GM19467 (cell line): ENCODE results near the gene ZFP69B.

Experiments used
- ATAC-seq: cut with Tn5 transposase; IDR thresholded peaks from one replicate; pipeline ENCODE4 v1.9.1; 2021; ENCODE audit warnings: mild to moderate bottlenecking, moderate library complexity; ENCODE audit not compliant: unreplicated experiment

The ZFP69B gene

DNA sequence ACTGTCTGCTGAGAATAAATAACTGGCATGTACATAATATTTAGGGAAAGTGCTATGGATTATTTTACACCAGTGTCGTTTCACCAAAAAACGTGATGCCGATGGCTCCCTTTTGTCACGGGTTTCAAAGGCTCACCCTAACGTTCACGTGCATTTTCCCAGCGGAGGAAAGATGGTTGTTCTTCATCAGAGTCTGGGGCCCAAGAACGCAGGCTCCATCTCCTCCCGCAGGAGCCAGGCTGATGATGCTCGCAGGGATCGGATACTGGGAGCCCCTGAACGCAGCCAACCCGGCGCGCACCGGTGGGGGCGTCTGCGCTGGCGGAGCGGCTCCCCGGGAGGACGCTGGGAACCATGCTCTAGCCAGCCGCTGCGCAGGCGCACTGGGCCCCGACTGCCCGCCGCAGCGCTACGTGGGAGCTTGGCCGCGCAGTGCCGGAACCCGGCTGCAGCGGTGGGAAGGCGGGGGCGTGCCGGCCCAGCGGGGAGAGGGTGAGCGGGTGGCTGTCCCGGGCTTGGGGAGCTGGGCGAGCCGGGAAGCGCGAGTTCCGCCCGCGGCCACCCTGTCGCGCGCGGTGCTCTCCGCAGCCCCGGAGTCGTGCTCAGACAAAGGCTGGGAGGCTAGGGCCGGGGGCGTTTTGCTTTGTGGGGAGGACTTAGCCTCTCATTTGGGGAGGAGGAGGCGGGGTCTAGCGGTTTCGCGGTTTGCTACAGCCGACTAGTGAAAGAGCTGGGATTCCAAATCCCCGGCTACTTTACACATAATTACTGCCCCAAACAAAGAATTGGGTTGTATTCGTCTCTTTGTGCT is at the start of gene ZFP69B:
TSS of gene ZFP69B (plus strand) at position 793 of the 811 bp plus-strand sequence. CDS start 486 bp downstream, outside the sequence.
- ATAC-seq = peak; percentile 87

DNA sequence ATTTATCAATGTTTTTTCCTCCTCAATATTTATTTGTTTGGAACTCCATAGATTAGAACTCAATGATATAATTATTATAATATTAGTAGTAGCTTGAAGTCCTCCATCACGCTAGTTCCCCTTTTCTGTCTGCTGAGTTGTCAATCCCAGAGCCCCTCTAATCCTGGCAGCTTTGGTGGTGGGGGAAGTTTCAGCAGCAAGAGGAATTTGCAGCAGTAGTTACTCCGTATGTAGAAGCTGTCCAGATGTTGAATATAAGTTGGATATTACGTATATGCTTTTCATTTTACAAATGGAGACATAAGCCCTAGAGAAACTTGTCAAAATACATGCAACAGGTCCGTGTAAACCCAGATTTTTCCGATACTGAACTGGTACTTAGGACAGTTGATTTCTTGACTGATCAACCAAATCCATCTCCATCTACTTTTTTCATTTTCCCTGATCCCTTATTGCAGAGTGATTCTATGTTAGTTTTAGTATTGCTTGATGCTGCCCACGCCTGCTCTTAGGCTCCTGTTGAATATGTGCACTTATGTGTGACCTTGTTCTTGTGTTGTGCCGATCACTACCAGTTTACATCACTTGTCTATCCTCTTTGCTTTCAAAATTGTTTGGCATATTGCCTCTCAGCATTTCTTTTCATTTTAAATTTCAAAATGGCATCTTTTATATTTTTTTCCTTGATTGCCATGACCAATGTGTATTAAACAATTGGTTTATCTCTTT is 48.6 kb upstream of the ZFP69B start:
- ATAC-seq = no peak

- ATAC-seq = no peak
These were observed 45.4 kb upstream of the ZFP69B start for GRCh38 chr1:40404670-40405462.

DNA sequence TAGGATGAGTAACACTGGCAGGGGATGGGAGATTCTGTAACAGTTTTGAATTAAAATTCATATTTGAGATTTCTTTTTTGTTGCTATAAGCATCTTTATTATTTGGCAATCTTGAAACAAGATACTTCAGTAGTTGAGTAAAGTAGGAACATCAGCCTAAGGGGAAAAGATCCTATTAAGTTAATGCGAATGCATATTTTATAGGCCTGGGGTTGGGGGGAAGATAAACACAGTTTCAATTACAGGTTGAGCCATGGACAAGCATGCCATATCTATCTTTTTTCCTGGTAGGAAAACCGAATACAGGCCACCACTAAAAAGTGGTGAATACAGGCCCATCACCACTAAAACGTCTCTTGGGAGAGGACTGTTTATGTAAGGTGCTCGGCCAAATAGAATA is 44.5 kb upstream of the ZFP69B start:
- no peak for ATAC-seq

DNA sequence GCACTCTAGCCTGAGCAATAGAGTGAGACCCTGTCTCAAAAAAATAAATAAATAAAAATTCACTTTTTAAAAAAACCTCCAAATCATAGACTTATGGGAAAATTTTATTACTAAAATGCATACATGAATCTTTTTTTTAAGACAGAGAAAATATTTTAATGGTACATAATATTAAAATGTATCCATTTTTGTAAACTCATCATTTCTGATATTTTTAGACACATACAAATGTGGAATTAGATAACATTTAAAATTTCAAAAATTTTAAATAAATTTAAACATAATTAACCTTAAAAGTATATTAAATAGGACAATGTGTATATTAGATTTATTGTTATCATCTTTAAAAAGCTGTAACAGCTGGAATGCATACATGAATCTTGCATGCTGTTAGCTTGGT is 42.8 kb upstream of the ZFP69B start:
- no peak for ATAC-seq

- ATAC-seq = no peak
These were observed 40.8 kb upstream of the ZFP69B start for GRCh38 chr1:40409467-40409866.

DNA sequence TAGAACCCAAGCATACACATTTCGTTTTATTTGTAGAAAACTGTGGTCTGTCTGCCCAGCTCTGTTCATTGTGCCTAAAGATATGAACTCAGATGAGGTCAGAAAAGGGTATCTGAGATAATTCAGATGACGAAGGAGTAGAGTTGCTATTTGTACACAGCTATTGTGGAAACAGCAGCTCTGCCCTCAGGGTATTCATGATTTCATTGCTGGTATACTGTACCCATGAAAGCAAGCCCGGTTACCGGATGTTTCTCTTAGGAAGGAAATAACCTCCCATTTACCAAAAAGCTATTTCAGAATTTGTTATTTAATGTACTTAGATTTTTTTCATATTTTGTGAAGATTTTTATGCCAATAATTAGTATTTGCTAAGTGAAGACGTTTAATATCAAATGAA is 39.0 kb upstream of the ZFP69B start:
- ATAC-seq = no peak

GRCh38 chr1:40411843-40412242 is 38.4 kb upstream of the ZFP69B start:
- no peak for ATAC-seq

GRCh38 chr1:40413527-40414252 is 36.6 kb upstream of the ZFP69B start:
- no peak for ATAC-seq

DNA sequence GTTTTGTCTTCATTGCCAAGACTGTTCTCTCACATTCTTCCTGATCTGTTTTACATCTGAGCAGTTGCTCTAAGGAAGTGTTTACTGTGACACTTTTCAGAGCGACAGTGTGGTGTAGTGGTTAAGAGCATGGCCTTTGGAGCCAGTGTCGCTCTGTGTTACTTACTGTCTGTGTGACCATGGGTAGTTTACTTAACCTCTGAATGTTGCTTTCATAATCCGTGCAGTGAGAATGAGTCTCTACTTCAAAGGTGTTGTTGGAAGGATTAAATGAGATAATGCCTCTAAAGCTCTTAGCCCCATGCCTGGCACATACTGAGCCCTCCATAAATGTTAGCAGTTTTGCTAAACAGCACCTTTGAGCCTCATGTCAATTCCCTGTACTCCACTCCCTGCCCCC is 35.9 kb upstream of the ZFP69B start:
- ATAC-seq = no peak

DNA sequence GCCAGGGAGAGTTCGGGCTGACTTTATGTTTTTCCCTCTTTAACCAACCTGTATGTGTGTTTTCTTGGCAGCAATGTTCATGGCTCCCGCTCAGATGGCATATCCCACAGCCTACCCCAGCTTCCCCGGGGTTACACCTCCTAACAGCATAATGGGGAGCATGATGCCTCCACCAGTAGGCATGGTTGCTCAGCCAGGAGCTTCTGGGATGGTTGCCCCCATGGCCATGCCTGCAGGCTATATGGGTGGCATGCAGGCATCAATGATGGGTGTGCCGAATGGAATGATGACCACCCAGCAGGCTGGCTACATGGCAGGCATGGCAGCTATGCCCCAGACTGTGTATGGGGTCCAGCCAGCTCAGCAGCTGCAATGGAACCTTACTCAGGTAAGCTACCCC is 33.6 kb upstream of the ZFP69B start:
- no peak for ATAC-seq

DNA sequence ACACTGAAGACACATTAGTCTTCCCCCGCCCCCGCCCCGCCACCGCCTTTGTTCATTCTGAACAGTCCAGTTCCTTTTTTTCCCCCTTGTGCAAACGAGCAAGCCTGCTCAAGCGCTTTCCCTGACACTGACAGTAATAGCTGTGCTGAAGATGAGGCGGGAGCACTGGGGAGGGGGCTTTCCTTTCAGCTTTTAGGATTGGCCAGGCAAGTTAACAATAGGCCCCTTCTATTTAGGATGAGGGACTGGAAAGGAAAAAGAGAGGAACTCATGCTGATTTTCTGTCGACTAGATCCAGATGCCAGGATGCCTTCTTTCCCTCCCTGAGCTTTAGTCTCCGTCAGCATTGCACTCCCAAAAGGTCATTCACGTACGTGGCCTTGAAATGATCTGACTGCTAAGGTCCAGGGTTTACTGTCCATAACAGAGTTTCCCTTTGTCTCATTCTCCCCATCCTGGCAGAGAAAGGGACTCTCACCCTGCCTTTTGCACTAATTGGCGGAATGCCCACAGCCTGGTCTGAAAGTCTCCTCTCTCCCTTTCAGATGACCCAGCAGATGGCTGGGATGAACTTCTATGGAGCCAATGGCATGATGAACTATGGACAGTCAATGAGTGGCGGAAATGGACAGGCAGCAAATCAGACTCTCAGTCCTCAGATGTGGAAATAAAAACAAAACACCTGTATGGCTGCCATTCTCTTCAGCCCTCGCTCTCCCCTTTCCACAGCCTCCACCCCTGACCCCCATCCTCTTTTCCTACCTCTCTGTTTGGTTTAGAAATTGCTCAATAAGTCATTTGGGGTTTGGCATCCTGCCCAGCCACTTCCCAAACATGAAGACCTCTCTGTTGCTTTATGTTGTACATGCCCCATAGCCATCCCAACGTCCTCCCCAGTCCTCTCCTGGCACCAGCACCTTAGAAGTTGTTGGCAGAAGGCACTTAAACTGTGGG is 28.6 kb upstream of the ZFP69B start:
- no peak for ATAC-seq

DNA sequence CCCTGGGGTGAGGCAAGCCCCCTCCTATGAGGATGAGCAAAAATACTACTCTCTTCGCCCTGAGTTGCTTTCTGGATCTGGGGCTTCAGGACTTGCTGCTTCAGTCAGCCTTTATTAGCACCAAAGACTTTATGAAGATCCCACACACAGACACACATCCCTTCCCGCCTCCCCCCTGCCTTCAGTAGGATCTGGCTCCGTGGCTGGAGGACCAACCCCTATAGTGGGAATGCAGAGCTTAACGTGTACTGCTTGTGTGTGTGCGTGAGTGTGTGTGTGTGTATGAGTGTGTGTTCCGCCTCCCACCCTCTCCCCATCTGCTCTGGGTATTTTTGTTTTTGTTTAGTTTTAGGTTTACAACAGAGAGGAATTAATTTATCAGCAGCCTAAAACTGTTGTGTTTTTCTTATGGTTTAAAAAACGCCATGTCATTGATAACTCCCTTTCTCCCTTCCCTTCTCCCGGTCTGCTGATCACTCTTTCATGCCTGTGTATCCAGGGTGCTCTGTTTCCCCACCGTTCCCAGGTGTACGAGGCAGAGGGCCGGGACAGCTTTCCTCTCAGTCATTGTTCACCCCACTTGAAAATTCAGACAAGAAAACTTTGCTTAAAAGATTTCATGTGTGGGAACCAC is 27.5 kb upstream of the ZFP69B start:
- ATAC-seq = no peak

DNA sequence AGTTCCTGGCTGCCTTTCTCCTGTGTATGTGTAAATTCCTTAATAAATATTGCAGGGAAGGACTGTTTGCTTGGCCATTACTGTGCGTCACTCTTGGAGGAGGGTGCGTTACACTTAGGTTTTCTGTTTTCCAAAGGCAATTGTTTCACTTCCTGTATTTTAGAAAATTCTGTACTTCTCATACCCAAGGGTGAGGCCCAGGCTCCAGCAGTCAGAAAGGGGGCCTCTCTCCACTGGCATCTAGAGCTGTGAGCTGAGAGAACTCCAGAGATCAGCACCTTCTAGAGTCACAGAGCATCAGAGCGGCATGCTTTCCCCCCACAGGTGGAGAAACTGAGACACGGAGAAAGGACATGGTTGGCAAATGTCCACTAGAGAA is 27.0 kb upstream of the ZFP69B start:
- ATAC-seq = no peak

DNA sequence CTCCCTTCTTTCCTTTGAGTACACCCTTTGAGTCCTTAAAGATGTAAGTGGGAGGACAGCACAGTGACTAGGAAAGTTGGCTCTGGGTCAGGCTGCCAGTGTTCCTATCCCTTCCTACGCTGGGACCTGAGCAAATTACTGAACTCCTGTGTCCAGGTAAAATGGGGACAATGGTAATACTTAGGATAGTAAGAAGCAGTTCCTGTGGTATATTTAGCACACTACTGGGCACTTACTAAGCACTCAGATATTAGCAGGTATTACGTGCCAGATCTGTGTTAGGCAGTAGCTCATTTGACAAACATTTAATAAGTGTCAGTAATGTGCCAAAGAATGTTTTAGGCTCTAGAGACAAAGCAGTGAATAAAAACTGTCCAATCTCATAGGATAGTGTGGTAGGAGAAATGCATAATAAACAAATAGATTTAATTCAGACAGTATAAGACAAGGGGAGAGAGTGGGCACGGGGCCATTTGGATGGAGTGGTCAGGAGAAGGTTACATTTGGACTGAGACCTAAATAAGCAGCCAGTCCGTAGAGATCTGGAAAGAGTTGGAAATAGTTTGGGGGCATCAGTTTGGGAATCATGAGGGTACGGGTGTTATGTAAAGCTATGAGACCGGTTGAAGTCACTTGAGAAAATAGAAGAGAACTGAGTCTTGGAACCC is 26.2 kb upstream of the ZFP69B start:
- no peak for ATAC-seq

DNA sequence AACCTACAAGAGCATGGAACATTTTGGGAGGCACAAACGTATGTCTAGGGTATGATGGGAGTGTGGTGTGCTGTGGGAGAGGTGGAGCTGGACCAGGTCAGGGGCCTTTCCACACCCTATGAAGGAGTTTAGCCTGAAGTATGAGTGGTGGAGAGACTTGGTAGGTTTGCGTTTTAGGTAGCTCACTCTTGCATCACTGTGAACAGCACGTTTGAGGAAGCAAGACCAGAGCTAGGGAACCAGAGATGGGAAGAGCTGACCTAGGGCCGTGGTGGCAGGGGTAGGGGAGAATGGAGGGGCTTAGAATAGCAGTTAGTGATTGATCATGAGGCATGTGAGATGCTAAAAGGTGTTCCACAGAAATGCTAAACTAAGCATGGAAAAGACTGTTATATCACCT is 25.1 kb upstream of the ZFP69B start:
- no peak for ATAC-seq

GRCh38 chr1:40431385-40431784 is 18.9 kb upstream of the ZFP69B start:
- no peak for ATAC-seq

- no peak for ATAC-seq
These were observed 17.5 kb upstream of the ZFP69B start for GRCh38 chr1:40432644-40433390.
